ENCODE data around the gene HEPACAM2. TPM values are rescaled to one million over a fixed set of nuclear protein-coding genes. Genes with fewer than 3 reads are reported as not detected.

Gene HEPACAM2
- total and polyA plus RNA-seq, 11 donors: not detected

- TF ChIP-seq CTCF (IDR thresholded peaks at IDR 0.05): no peak
- TF ChIP-seq POLR2A (IDR thresholded peaks at IDR 0.05): no peak
- DNase-seq (peak in 1 of 5 donors; percentile 23), ATAC-seq (no peak)
- Histone ChIP-seq H3K4me1 (no peaks in the 10 kb centered on the region), H3K27ac (no peak overlapping the region), H3K4me3 (no peak overlapping the region), H3K36me3 (no peaks in the 10 kb centered on the region), H3K9me3 (no peaks in the 10 kb centered on the region), H3K27me3 (peaks cover 0 to 7% (median 0%) of the 10 kb centered on the region in 9 donors)
- 56 to 81% (median 76%) methylated on average over 2 of the region's 2 CpGs for whole genome bisulfite sequencing, 4 donors
- intact Hi-C loops (cut with DNase I): no loop called here
Observed at GRCh38 chr7:93196336-93196735, 29.9 kb downstream of the HEPACAM2 start.

DNA sequence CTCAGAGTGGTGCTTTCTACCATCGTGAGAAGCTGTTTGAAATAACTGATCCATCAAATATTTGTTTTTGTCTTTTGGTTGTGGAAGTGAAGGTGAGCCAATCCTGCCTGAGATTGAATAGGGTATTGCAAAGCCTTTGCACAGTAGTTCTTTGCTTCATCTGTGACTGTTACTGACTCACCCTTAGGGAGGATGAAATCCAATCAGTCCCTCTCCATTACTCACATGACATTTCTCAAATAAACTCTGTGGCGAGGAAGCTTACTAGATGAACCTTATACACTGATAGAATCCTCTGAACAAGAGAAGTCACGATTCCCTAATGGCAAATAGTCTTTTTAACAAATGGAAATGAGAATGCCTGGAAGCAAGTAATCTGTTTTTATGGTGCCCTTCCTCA is 31.9 kb downstream of the HEPACAM2 start:
- 53 to 67% (median 61%) methylated on average over 3 of the region's 3 CpGs for WGBS, 4 donors

GRCh38 chr7:93188870-93189634 is 37.2 kb downstream of the HEPACAM2 start:
- no peak overlapping the region for H3K27ac ChIP-seq
- H3K27me3 ChIP-seq: peaks cover 0 to 12% (median 0%) of the 10 kb centered on the region in 9 donors
- H3K36me3 ChIP-seq: no peaks in the 10 kb centered on the region
- WGBS, 4 donors: 68 to 73% (median 68%) methylated on average over 6 of the region's 6 CpGs
- no peaks in the 10 kb centered on the region for H3K4me1 ChIP-seq
- DNase-seq (no peak), ATAC-seq (no peak)
- H3K4me3 ChIP-seq: no peak overlapping the region
- H3K9me3 ChIP-seq: no peaks in the 10 kb centered on the region
- TF ChIP-seq CTCF (IDR thresholded peaks at IDR 0.05): no peak
- TF ChIP-seq POLR2A (IDR thresholded peaks at IDR 0.05): no peak
- intact Hi-C loops (cut with DNase I): no loop called here

More for the DNA sequence above, 31.9 kb downstream of the HEPACAM2 start:
- no peak for DNase-seq
- intact Hi-C loops (cut with DNase I): no loop called here
- Histone ChIP-seq H3K27ac (no peak overlapping the region), H3K4me1 (no peaks in the 10 kb centered on the region), H3K36me3 (no peaks in the 10 kb centered on the region), H3K9me3 (no peaks in the 10 kb centered on the region), H3K27me3 (peaks cover 0 to 8% (median 0%) of the 10 kb centered on the region in 9 donors), H3K4me3 (no peak overlapping the region)
- no peak for TF ChIP-seq POLR2A (IDR thresholded peaks at IDR 0.05)
- no peak for TF ChIP-seq CTCF (IDR thresholded peaks at IDR 0.05)
- no peak for ATAC-seq

DNA sequence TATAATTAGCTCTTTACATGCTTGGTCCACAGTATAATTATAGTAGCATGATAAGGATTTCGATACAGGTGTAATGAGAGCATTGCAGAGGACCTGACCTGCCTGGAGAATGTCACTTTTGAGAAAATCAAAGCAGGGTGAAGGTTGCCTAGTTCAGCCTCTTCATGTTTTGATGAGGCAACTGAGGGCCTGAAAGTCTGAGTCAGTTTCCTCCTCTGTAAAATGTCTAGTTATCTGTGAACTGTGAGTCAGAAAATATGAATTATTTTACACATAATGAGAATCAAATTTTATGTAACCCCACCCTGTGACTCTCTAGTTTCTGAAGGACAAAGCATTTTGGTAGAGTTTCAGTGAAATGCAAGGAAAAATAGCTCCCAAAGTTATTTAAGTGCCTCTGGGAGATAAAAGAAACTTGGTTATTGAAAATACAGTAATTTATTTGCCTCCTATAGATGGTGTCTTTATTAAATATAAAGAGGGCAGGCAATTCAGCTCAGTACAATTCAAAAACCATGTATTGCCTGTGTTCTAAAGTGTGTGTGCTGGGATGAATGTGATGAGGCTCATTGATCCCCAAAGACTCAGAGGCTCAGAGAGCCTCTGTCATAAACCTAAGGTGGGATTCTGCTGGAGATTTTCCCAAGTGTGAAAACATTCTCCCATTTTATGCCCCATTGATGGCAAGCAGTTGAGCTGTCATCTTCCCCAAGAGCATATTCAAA is 40.8 kb downstream of the HEPACAM2 start:
- intact Hi-C loops (cut with DNase I): no loop called here
- TF ChIP-seq POLR2A (IDR thresholded peaks at IDR 0.05): no peak
- no peak for DNase-seq
- H3K4me1 ChIP-seq: no peaks in the 10 kb centered on the region
- peaks cover 0 to 14% (median 0%) of the 10 kb centered on the region in 9 donors for H3K27me3 ChIP-seq
- H3K9me3 ChIP-seq: no peaks in the 10 kb centered on the region
- no peaks in the 10 kb centered on the region for H3K36me3 ChIP-seq
- no peak for ATAC-seq
- H3K27ac ChIP-seq: no peak overlapping the region
- H3K4me3 ChIP-seq: no peak overlapping the region
- WGBS, 4 donors: 23 to 35% (median 26%) methylated on average over 1 of the region's 1 CpG
